Activated effector memory CD4-positive, alpha-beta T cell treated with Interleukin-2 at 50 U/mL for 16 hours (primary cell): Measurements from ENCODE around the gene FLT1.

Experiments used
- DNase-seq: peaks from one replicate; pipeline ENCODE4 v3.0.0-alpha.2; 2020

The FLT1 gene

DNA sequence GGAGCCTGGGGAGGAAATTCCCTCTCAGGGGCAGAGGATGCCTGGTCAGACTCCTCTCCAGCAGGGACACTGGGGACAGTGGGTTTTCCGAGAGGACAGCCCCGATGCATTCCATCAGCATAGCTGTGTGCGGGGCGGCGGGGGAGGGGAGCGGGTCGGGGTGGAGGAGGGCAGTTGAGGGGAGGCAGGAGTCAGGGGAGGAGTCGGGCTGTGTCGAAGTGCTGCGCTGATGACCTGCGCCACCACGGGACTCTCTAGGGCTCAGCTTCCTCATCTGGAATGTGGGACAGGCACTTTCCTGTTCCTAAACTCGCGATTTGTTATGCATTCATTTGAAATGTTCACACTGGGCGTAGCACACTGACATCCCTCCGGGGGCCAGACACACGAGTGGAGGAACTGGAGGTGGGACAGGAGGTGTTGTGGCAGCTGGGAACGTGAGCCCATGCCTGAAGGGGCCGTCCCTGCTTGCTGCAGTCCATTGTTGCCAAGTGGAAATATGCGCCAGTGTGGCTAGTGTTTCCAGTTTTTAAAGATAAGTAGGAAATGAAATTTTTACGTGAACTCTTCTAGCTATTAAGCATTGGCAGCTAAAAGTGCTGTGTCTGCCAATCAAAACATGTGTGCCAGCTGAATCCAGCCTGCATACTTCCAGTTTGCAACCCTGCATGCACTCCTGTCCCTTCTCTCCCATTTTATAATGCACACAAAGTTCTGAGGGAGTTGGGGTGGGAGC is 43.3 kb downstream of the FLT1 start:
- no peak for DNase-seq

- DNase-seq, result no peak
Measured at GRCh38 chr13:28449826-28450773, 44.8 kb downstream of the FLT1 start.

DNA sequence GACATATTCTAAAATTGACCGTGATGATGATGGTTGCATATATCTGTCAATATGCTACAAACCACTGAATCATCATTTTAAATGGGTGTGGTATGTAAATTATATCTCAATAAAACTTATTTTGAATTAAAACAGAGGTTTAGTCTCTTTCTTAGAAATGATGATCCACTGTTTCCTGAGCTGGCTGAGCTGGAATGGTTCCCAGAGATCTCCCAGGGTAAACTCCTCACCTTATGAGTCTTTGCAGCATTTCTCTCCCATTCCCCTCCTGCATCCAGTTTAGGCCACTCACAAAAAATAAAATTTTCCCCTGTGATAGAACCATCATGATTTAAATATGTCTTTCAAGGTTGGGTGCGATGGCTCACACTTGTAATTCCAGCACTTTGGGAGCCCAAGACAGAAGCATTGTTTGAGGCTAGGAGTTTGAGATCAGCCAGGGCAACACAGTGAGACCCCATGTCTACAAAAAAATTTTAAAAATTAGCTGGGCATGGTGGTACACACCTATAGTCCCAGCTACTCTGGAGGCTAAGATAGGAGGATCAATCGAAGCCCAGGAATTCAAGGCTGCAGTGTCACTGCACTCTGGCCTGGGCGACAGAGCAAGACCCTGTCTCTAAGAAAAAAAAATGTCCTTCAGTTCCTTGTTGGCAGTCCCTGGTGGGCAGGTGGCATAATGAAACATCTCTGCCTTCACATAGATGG is 46.1 kb downstream of the FLT1 start:
- DNase-seq, result no peak

DNA sequence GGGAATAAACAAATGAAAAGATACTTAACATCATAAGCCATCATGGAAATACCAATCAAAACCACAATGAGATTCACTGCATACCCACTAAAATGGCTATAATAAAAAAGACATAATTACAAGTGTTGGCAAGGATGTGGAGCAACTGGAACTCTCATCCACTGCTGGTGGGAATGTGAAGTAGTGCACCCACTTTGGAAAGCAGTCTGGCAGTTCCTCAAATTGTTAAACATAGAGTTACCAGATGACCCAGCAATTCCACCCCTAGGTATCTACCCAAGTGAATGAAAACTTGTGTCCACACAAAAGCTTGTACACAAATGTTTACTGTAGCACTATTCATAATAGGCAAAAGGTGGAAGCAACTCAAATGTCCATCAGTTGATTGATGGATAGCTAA is 46.9 kb downstream of the FLT1 start:
- DNase-seq, result no peak

DNA sequence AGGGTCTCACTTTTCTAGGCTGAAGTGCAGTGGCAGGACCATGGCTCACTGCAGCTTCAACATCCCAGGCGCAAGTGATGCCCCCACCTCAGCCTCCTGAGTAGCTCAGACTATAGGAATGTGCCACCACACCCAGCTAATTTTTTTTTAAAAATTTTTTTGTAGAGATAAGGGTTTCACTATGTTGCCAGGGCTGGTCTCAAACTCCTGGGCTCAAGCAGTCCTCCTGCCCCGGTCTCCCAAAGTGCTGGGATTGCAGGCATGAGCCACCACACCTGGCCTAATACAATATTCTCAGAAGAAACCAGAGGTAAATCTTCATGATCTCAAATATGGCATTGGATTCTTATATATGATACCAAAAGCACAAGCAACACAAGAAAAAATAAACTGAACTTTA is 47.7 kb downstream of the FLT1 start:
- DNase-seq, result no peak

GRCh38 chr13:28442839-28443238 is 52.1 kb downstream of the FLT1 start:
- DNase-seq, result no peak

DNA sequence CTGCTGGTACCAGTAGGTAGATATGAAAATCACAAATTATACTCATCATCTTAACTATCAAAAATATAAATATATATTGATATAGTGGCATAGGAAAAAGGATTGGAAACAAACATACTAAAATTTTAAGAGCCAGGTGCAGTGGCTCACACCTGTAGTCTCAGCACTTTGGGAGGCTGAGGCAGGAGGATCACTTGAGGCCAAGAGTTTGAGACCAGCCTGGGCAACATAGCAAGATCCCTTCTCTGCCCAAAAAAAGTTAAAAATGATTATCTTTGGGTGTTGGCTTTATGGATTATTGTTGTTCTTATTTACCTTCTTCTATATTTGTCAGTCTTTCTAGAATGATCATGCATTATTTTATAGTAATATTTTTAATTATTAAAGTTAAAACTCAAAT is 53.4 kb downstream of the FLT1 start:
- no peak for DNase-seq

GRCh38 chr13:28440774-28441504 is 54.0 kb downstream of the FLT1 start:
- no peak for DNase-seq

- no peak for DNase-seq
Measured at GRCh38 chr13:28438598-28439334, 56.2 kb downstream of the FLT1 start.

DNA sequence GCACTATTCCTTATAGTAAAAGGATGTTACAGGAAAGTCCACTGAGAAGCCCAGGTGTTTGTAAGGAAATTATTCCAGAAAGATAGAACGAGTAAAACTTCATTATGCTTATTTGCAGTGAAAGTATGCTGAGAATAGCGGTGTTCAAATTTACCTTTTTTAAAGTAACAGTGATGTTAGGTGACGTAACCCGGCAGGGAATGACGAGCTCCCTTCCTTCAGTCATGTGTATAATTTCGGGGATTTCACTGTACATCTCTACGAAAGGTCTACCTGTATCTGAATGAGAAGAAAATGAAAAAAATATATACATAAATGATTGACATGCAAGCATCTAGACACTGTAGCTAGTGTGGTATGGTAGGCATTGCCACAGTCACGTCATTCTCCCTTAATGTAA is 56.9 kb downstream of the FLT1 start:
- DNase-seq, result no peak

DNA sequence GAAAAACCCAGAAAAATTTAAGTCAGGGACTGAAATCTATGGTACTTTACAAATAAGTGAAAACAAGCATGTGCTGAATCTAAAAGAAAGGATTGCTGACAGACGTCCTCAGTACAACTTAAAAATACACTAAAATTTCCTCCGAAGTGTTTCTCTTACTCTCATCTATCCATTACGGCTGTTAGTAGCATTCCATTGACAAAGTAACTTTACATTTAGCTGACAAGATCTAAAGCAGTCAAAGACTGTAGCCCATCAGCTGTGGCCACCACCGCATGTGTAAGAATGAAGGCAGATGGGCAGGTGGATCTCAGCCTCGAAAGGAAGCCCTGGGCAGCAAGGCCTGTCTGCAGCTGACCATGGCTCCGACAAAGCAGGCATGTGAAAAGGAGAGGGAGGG is 59.0 kb downstream of the FLT1 start:
- DNase-seq, result no peak

- no peak for DNase-seq
Measured at GRCh38 chr13:28434926-28435325, 60.0 kb downstream of the FLT1 start.

- DNase-seq, result no peak
Measured at GRCh38 chr13:28432816-28433560, 61.9 kb downstream of the FLT1 start.

DNA sequence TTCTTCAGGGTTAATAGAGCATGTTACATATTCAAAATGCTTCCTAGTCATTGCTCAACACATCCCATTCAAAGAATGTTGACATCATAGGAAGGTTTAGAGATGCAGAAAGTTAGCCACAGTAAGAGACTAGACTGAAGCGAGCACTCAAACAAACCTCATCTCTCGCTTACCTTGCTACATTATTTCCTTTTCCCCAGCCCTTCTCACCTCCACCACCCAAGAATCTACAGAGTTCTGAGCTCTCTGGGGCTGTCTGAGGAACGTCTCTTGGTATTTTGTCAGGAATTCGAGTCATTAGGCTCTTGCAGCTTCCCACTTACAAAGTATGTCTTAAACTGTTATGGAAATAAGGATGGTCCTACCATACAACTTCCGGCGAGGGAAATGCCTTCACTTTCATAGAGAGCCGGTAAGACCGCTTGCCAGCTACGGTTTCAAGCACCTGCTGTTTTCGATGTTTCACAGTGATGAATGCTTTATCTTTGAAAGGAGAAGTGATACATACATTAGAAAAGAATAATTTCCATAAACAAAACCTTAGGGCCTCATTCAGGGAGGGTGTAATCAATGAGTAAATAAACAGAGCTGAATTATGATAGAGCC is 65.1 kb downstream of the FLT1 start:
- DNase-seq, result no peak

DNA sequence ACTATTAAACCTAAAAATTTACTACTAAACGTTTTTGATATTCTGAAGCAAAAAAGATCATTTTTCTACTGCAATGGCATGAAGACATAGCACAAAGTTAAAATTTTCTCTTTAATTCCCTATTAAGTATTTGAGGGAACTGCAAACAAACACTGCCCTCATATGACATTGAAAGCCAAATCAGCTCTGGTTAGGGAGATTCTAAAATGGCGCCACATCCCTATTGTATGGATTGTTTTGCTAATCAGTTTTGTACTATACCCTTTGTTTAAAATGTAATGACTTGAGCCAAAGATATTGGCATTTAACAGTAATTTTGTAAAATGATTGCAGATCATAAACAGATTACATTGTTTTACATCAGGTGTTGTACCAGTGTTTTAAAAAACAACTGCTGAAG is 65.8 kb downstream of the FLT1 start:
- DNase-seq, result no peak

- no peak for DNase-seq
Measured at GRCh38 chr13:28426381-28426780, 68.5 kb downstream of the FLT1 start.

- DNase-seq, result no peak
Measured at GRCh38 chr13:28425793-28426192, 69.1 kb downstream of the FLT1 start.

DNA sequence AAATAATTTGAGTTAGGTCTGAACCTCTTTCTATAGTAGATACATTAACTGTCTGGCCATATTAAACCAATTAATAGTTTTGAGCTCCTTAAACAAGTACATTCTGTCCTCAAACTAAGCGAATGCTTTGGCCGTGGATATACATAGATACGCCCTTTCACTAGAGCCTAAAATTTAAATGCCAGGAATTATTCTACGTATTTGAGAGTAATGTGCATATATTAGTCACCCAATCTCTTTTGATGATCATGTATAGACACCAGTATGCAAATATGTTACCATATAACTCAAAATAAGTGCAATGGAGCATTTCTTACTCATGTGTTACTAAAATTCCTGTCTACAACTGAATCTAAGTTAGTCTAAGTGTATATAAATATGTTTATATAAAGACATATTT is 70.4 kb downstream of the FLT1 start:
- DNase-seq, result no peak

- DNase-seq, result no peak
Measured at GRCh38 chr13:28423010-28423409, 71.9 kb downstream of the FLT1 start.

- DNase-seq, result no peak
Measured at GRCh38 chr13:28421676-28422410, 73.1 kb downstream of the FLT1 start.
